ENCODE measurements around the gene PSMB8.

Gene PSMB8

DNA sequence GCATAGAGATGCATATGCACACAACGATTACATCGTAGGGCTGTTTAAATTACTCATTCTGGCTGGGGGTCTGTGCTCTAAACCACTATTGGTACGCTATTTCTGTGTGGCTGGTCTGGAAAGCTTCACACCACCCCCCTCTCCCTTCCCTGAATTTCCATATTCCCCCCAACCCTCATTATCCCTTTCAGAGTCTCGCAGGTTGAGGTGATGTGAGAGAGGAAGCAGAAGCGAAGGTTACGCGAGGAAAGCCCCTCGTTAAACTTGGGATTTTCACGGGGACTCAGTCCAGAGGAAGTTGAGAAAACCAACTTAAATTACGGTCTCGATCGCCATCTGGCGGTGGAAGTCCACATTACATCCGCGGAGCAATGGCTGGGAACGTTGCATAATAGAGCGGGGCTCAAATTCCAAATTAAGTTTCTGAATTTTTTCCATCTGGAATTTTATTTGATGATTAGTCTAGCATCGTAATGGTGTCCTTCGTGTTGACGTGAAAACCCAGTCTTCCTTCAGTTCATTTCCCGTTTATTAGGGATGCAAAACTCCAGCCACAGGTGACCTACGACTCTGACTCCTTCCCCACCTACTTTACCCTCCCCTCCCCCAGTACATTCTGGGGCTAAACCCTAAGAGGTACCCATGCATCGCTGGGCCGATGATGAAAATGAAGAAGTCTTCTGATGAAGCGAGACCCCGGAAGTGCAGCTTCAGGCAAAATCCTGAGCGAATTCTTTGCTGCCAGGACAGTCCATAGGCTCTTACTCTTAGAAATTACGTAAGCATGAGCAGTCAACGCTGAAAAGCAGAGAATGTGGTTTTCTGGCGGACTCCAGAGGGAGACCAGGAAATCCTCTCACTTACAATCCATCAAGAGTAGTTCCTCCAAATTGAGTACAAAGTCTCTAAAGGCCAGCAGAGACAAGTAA, 46.7 kb downstream of the PSMB8 start:
- no peak overlapping the region for H3K27ac ChIP-seq
- CTCF ChIA-PET = interaction anchor here (0.6 to 1.0 kb wide), 6 partner anchors 11 to 1023 kb away, joined by 3 to 5 read pairs (median 4); no protein-coding TSS in a partner anchor
- POLR2A ChIA-PET (ENCODE audit: low non-redundant PET) = no interaction called here
- peak; percentile 59 for DNase-seq (ENCODE audit: low spot score)
- TF ChIP-seq CTCF (conservative IDR thresholded peaks at IDR 0.05; ENCODE audit: low read depth) = peak; percentile 82

DNA sequence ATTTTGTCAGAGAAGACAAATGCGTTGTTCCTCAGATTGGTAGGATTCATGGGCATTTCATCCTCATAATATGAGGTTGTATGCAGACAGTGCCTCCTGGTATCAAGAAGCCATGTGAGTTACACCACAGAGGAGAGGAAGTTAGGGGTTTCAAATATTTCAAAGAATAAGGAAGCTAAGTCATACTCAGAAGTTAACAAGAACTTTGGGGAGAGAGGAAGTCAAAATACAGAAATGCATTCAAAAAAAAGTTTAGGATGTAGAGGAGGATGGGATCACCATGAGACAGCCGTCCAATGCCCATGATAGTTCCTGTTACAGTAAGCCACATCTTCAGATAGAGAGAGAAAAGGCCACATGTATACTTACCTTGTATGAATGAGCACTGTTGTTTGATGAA, 49.3 kb downstream of the PSMB8 start:
- no peak overlapping the region for H3K27ac ChIP-seq
- ChIA-PET POLR2A (ENCODE audit: low non-redundant PET) (no interaction called here), CTCF (no interaction called here)
- no peak for DNase-seq (ENCODE audit: low spot score)
- no peak for TF ChIP-seq CTCF (conservative IDR thresholded peaks at IDR 0.05; ENCODE audit: low read depth)

GRCh38 chr6:32792901-32793435, 50.9 kb downstream of the PSMB8 start:
- H3K27ac ChIP-seq = no peak overlapping the region
- CTCF ChIA-PET = interaction anchor here (1.2 kb wide), 1 partner anchor 379 kb away, joined by 7 read pairs; no protein-coding TSS in a partner anchor
- POLR2A ChIA-PET (ENCODE audit: low non-redundant PET) = no interaction called here
- no peak for DNase-seq (ENCODE audit: low spot score)
- no peak for TF ChIP-seq CTCF (conservative IDR thresholded peaks at IDR 0.05; ENCODE audit: low read depth)
